Measurements from ENCODE around the gene ELAC2. TPM values are rescaled to one million over a fixed set of nuclear protein-coding genes. Genes with fewer than 3 reads are reported as not detected.

ELAC2 gene
- total RNA-seq, 1 experiment from 2014 or later: 62.7 TPM

GRCh38 chr17:13004336-13004735 lies 13.5 kb downstream of the ELAC2 start:
- no peaks in the 10 kb centered on the region for H3K79me2 ChIP-seq (ENCODE audit: low read depth)
- no TSS peak for BruUV-seq (replicated peaks)
- CTCF ChIA-PET: no interaction called here
- H2AFZ ChIP-seq: no peak overlapping the region
- H3K27me3 ChIP-seq (ENCODE audit: insufficient read depth, low read depth): no peaks in the 10 kb centered on the region
- no peak for DNase-seq
- no peaks in the 10 kb centered on the region for H3K9me2 ChIP-seq (ENCODE audit: insufficient read depth)
- TF ChIP-seq EZH2 (IDR thresholded peaks at IDR 0.05; ENCODE audit: low read depth) (no peak), CTCF (conservative IDR thresholded peaks at IDR 0.05) (no peak)
- H3K4me3 ChIP-seq: no peak overlapping the region
- H3K36me3 ChIP-seq (ENCODE audit: low read depth): no peaks in the 10 kb centered on the region
- intact Hi-C loops (cut with micrococcal nuclease; ENCODE audit: unreplicated experiment): no loop called here
- H3K27ac ChIP-seq: no peak overlapping the region
- H3K4me2 ChIP-seq: no peak overlapping the region
- H3K9me3 ChIP-seq (ENCODE audit: insufficient read depth, low read depth): no peaks in the 10 kb centered on the region
- POLR2A ChIA-PET (ENCODE audit: unreplicated experiment): no interaction called here
- H4K20me1 ChIP-seq (ENCODE audit: insufficient read depth): no peaks in the 10 kb centered on the region; the same call in 1 of the 2 replicates
- no peaks in the 10 kb centered on the region for H3F3A ChIP-seq (ENCODE audit: insufficient read depth, low read depth)
- H3K4me1 ChIP-seq (replicated peaks; ENCODE audit: insufficient read depth): no peaks in the 10 kb centered on the region

DNA sequence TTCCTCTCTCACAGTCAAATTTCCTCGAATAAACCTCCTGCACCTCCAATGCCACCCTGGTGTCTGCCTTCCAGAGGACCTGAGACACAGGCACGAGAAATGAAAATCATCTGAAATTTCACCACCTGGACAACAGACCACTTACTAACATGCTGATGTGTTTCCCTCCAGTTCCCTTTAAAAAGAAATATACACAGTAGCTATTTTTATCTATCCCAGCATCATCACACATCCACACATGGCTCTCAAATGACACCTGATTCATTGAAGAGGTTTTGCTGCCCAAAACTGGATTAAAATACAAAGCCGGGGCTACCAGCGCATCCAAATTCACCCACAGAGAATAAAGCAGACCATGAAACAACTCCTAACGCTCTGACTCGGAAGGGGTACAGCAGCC lies 13.9 kb downstream of the ELAC2 start:
- Histone ChIP-seq H3K36me3 (ENCODE audit: low read depth) (no peaks in the 10 kb centered on the region), H3K4me2 (no peak overlapping the region), H3K9me2 (ENCODE audit: insufficient read depth) (no peaks in the 10 kb centered on the region), H2AFZ (no peak overlapping the region), H3K27ac (no peak overlapping the region), H3K4me3 (no peak overlapping the region), H3F3A (ENCODE audit: insufficient read depth, low read depth) (no peaks in the 10 kb centered on the region), H3K4me1 (replicated peaks; ENCODE audit: insufficient read depth) (no peaks in the 10 kb centered on the region), H3K9me3 (ENCODE audit: insufficient read depth, low read depth) (no peaks in the 10 kb centered on the region), H4K20me1 (ENCODE audit: insufficient read depth) (no peaks in the 10 kb centered on the region; the same call in 1 of the 2 replicates), H3K79me2 (ENCODE audit: low read depth) (no peaks in the 10 kb centered on the region), H3K27me3 (ENCODE audit: insufficient read depth, low read depth) (no peaks in the 10 kb centered on the region)
- POLR2A ChIA-PET (ENCODE audit: unreplicated experiment): no interaction called here
- TF ChIP-seq CTCF (conservative IDR thresholded peaks at IDR 0.05) (no peak), EZH2 (IDR thresholded peaks at IDR 0.05; ENCODE audit: low read depth) (no peak)
- no peak for DNase-seq
- intact Hi-C loops (cut with micrococcal nuclease; ENCODE audit: unreplicated experiment): loop anchor here (1.0 to 2.0 kb wide), 2 partner anchors 748 to 823 kb away; no protein-coding TSS in a partner anchor
- CTCF ChIA-PET: interaction anchor here (0.5 kb wide), 1 partner anchor 12 kb away, joined by 3 read pairs; no protein-coding TSS in a partner anchor
- no TSS peak for BruUV-seq (replicated peaks)

- H3K79me2 ChIP-seq (ENCODE audit: low read depth): no peaks in the 10 kb centered on the region
- no peak overlapping the region for H2AFZ ChIP-seq
- no TSS peak for BruUV-seq (replicated peaks)
- no peaks in the 10 kb centered on the region for H3K27me3 ChIP-seq (ENCODE audit: insufficient read depth, low read depth)
- H3K9me3 ChIP-seq (ENCODE audit: insufficient read depth, low read depth): no peaks in the 10 kb centered on the region
- no peaks in the 10 kb centered on the region for H3K36me3 ChIP-seq (ENCODE audit: low read depth)
- no peak for DNase-seq
- TF ChIP-seq EZH2 (IDR thresholded peaks at IDR 0.05; ENCODE audit: low read depth) (no peak), CTCF (conservative IDR thresholded peaks at IDR 0.05) (peak; percentile 21; the same call in 1 of the 2 replicates)
- ChIA-PET CTCF (interaction anchor here (0.5 kb wide), 1 partner anchor 11 kb away, joined by 3 read pairs; no protein-coding TSS in a partner anchor), POLR2A (ENCODE audit: unreplicated experiment) (interaction anchor here (1.0 kb wide), 1 partner anchor 433 kb away, joined by 3 read pairs; no protein-coding TSS in a partner anchor)
- H3K27ac ChIP-seq: no peak overlapping the region
- no peak overlapping the region for H3K4me2 ChIP-seq
- no peak overlapping the region for H3K4me3 ChIP-seq
- H4K20me1 ChIP-seq (ENCODE audit: insufficient read depth): no peaks in the 10 kb centered on the region; the same call in 1 of the 2 replicates
- intact Hi-C loops (cut with micrococcal nuclease; ENCODE audit: unreplicated experiment): loop anchor here (1.0 to 2.0 kb wide), 2 partner anchors 747 to 823 kb away; no protein-coding TSS in a partner anchor
- H3K4me1 ChIP-seq (replicated peaks; ENCODE audit: insufficient read depth): no peaks in the 10 kb centered on the region
- H3F3A ChIP-seq (ENCODE audit: insufficient read depth, low read depth): no peaks in the 10 kb centered on the region
- H3K9me2 ChIP-seq (ENCODE audit: insufficient read depth): no peaks in the 10 kb centered on the region
These were observed 14.4 kb downstream of the ELAC2 start for GRCh38 chr17:13003454-13003851.

Measured in PC-9 (cell line).